HEK293 (cell line): ENCODE measurements around the gene DHRS7B.

Source experiments
- CTCF ChIA-PET: fragments of 350-600 bp; formaldehyde crosslinking; extraction: SDS; loops from one replicate; lab custom pipeline; 2021; ENCODE audit warnings: antibody characterized with exemption; lab: Yijun Ruan, JAX
- POLR2A ChIA-PET: fragments of 300-600 bp; formaldehyde crosslinking; extraction: SDS; loops from one replicate; lab custom pipeline; 2020; ENCODE audit warnings: antibody characterized with exemption, inconsistent platforms; lab: Yijun Ruan, JAX
- H3K27ac ChIP-seq: fragments of 200-500 bp; sonication (Bioruptor generic); 2 replicates; pipeline ENCODE4 v1.5.1; 2014; ENCODE audit warnings: low read depth, low read length, control low read depth, inconsistent platforms; ENCODE audit errors: extremely low read depth
- H3K36me3 ChIP-seq, 2 experiments: fragments of 200-500 bp in 1 of 2; sonication (Bioruptor generic) in 1 of 2; 1 replicate in 1 of 2; 2 replicates in 1 of 2; pipeline ENCODE4 v1.5.1; 2014 to 2017; ENCODE audit warnings: inconsistent platforms in 2 of 2, low read length in 2 of 2; ENCODE audit not compliant: control insufficient read depth in 2 of 2, insufficient read depth in 1 of 2
- H3K4me1 ChIP-seq: fragments of 200-500 bp; sonication (Bioruptor generic); 2 replicates; pipeline ENCODE4 v1.5.1; 2014; ENCODE audit warnings: mild to moderate bottlenecking, low read length, inconsistent platforms; ENCODE audit not compliant: control insufficient read depth, insufficient read depth
- H3K4me3 ChIP-seq: 2 replicates; pipeline ENCODE4 v1.5.1; 2011; ENCODE audit warnings: low read depth, mild to moderate bottlenecking, control low read depth, low read length, moderate library complexity
- H3K9me3 ChIP-seq: fragments of 200-500 bp; sonication (Bioruptor generic); 2 replicates; pipeline ENCODE4 v1.5.1; 2014; ENCODE audit warnings: low read depth, low read length, inconsistent platforms; ENCODE audit not compliant: control insufficient read depth, insufficient read depth
- SCRT2 ChIP-seq: fragments of 450-650 bp; formaldehyde crosslinking; IDR thresholded peaks from 2 replicates; pipeline ENCODE4 v1.5.1; 2016; ENCODE audit warnings: missing biosample characterization, missing genetic modification characterization
- YY1 ChIP-seq: fragments of 450-650 bp; formaldehyde crosslinking; IDR thresholded peaks from 2 replicates; pipeline ENCODE4 v1.5.1; 2018; ENCODE audit warnings: missing biosample characterization, missing genetic modification characterization
- ZNF114 ChIP-seq: fragments of 450-650 bp; formaldehyde crosslinking; IDR thresholded peaks from 2 replicates; pipeline ENCODE4 v1.5.0; 2017; ENCODE audit warnings: missing biosample characterization, missing genetic modification characterization
- ZNF214 ChIP-seq: fragments of 450-650 bp; formaldehyde crosslinking; IDR thresholded peaks from 2 replicates; pipeline ENCODE4 v1.5.1; 2017; ENCODE audit warnings: missing biosample characterization, mild to moderate bottlenecking, missing genetic modification characterization, borderline replicate concordance
- ZNF585B ChIP-seq: fragments of 450-650 bp; formaldehyde crosslinking; IDR thresholded peaks from 2 replicates; pipeline ENCODE4 v1.5.1; 2016; ENCODE audit warnings: missing biosample characterization, missing genetic modification characterization
- ZNF623 ChIP-seq: fragments of 450-650 bp; formaldehyde crosslinking; IDR thresholded peaks from 2 replicates; pipeline ENCODE4 v1.5.1; 2016; ENCODE audit warnings: missing biosample characterization, missing genetic modification characterization
- ZNF677 ChIP-seq: fragments of 450-650 bp; IDR thresholded peaks from 2 replicates; pipeline ENCODE4 v1.5.0; 2018; ENCODE audit warnings: missing biosample characterization, mild to moderate bottlenecking, missing genetic modification characterization, moderate library complexity
- ZSCAN30 ChIP-seq: fragments of 450-650 bp; IDR thresholded peaks from 2 replicates; pipeline ENCODE4 v1.5.1; 2018; ENCODE audit warnings: missing biosample characterization, mild to moderate bottlenecking, missing genetic modification characterization, moderate library complexity
- TF ChIP-seq, protein P1 (sequence below): fragments of 450-650 bp; formaldehyde crosslinking; IDR thresholded peaks from 2 replicates; pipeline ENCODE4 v1.5.1; 2016; ENCODE audit warnings: missing biosample characterization, missing genetic modification characterization
- TF ChIP-seq, protein P2 (sequence below): fragments of 450-650 bp; formaldehyde crosslinking; IDR thresholded peaks from 2 replicates; pipeline ENCODE4 v1.5.1; 2017; ENCODE audit warnings: missing biosample characterization, missing genetic modification characterization
- TF ChIP-seq, protein P3 (sequence below): fragments of 450-650 bp; formaldehyde crosslinking; IDR thresholded peaks from 2 replicates; pipeline ENCODE4 v1.5.1; 2017; ENCODE audit warnings: missing biosample characterization, missing genetic modification characterization
- TF ChIP-seq, protein P4 (sequence below): fragments of 450-650 bp; formaldehyde crosslinking; IDR thresholded peaks from 2 replicates; pipeline ENCODE4 v1.5.1; 2016; ENCODE audit warnings: missing biosample characterization, missing genetic modification characterization
- TF ChIP-seq, protein P5 (sequence below): fragments of 450-650 bp; formaldehyde crosslinking; IDR thresholded peaks from 2 replicates; pipeline ENCODE4 v1.5.1; 2016; ENCODE audit warnings: missing biosample characterization, missing genetic modification characterization

The DHRS7B gene

DNA sequence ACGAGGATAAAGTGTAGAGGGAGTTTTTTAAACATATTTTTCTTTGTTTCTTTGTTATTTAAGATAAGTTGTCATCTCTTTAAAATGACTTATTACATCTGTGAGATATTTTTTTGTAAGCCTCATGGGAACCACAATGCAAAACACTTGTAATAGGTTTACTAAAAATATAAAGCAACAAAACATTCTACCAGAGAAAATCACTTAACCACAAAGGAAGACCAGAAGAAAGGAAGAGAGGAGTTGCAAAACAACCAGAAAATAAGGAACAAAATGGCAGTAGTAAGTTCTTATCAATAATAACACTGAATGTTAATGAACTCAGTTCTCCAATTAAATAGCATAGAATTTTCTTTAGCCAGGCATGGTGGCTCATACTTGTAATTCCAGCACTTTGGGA lies 22.9 kb downstream of the DHRS7B start (continued):
- TF ChIP-seq, protein P1, sequence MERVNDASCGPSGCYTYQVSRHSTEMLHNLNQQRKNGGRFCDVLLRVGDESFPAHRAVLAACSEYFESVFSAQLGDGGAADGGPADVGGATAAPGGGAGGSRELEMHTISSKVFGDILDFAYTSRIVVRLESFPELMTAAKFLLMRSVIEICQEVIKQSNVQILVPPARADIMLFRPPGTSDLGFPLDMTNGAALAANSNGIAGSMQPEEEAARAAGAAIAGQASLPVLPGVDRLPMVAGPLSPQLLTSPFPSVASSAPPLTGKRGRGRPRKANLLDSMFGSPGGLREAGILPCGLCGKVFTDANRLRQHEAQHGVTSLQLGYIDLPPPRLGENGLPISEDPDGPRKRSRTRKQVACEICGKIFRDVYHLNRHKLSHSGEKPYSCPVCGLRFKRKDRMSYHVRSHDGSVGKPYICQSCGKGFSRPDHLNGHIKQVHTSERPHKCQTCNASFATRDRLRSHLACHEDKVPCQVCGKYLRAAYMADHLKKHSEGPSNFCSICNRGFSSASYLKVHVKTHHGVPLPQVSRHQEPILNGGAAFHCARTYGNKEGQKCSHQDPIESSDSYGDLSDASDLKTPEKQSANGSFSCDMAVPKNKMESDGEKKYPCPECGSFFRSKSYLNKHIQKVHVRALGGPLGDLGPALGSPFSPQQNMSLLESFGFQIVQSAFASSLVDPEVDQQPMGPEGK (tag by site-specific recombination): no peak
- TF ChIP-seq, protein P2, sequence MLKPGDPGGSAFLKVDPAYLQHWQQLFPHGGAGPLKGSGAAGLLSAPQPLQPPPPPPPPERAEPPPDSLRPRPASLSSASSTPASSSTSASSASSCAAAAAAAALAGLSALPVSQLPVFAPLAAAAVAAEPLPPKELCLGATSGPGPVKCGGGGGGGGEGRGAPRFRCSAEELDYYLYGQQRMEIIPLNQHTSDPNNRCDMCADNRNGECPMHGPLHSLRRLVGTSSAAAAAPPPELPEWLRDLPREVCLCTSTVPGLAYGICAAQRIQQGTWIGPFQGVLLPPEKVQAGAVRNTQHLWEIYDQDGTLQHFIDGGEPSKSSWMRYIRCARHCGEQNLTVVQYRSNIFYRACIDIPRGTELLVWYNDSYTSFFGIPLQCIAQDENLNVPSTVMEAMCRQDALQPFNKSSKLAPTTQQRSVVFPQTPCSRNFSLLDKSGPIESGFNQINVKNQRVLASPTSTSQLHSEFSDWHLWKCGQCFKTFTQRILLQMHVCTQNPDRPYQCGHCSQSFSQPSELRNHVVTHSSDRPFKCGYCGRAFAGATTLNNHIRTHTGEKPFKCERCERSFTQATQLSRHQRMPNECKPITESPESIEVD: no peak
- no peak for TF ChIP-seq ZNF585B (tag by site-specific recombination)

GRCh38 chr17:21152731-21153130 lies 26.0 kb downstream of the DHRS7B start:
- TF ChIP-seq, protein P3, sequence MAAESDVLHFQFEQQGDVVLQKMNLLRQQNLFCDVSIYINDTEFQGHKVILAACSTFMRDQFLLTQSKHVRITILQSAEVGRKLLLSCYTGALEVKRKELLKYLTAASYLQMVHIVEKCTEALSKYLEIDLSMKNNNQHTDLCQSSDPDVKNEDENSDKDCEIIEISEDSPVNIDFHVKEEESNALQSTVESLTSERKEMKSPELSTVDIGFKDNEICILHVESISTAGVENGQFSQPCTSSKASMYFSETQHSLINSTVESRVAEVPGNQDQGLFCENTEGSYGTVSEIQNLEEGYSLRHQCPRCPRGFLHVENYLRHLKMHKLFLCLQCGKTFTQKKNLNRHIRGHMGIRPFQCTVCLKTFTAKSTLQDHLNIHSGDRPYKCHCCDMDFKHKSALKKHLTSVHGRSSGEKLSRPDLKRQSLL (tag by site-specific recombination): no peak
- TF ChIP-seq YY1 (tag by site-specific recombination) (no peak), ZNF677 (tag by site-specific recombination) (no peak), ZNF623 (tag by site-specific recombination) (no peak), ZSCAN30 (tag by site-specific recombination) (no peak), ZNF114 (tag by site-specific recombination) (no peak), SCRT2 (tag by site-specific recombination) (no peak), ZNF214 (no peak)
- TF ChIP-seq, protein P4, sequence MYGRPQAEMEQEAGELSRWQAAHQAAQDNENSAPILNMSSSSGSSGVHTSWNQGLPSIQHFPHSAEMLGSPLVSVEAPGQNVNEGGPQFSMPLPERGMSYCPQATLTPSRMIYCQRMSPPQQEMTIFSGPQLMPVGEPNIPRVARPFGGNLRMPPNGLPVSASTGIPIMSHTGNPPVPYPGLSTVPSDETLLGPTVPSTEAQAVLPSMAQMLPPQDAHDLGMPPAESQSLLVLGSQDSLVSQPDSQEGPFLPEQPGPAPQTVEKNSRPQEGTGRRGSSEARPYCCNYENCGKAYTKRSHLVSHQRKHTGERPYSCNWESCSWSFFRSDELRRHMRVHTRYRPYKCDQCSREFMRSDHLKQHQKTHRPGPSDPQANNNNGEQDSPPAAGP: no peak
- TF ChIP-seq, protein P5, sequence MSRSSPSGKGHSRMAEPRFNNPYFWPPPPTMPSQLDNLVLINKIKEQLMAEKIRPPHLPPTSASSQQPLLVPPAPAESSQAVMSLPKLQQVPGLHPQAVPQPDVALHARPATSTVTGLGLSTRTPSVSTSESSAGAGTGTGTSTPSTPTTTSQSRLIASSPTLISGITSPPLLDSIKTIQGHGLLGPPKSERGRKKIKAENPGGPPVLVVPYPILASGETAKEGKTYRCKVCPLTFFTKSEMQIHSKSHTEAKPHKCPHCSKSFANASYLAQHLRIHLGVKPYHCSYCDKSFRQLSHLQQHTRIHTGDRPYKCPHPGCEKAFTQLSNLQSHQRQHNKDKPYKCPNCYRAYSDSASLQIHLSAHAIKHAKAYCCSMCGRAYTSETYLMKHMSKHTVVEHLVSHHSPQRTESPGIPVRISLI: no peak
- TF ChIP-seq, protein P1 (tag by site-specific recombination): no peak
- TF ChIP-seq, all 188 proteins: peak for 0
- H3K9me3 ChIP-seq: peaks cover 10% of the 10 kb centered on the region
- ChIA-PET POLR2A (no interaction called here), CTCF (no interaction called here)
- no peaks in the 10 kb centered on the region for H3K4me1 ChIP-seq
- H3K36me3 ChIP-seq: peaks cover under 1 to 2% of the 10 kb centered on the region in 2 experiments; a peak in 2 of 3 replicates
- no peak overlapping the region for H3K4me3 ChIP-seq
- H3K27ac ChIP-seq: no peak overlapping the region
